ENCODE results near the gene GLIS1.
"Not testable (repeated sequence)": the region's sequence is repeated elsewhere in the genome, so short reads cannot be mapped to it uniquely, and the experiment has no call there.

The GLIS1 gene

DNA sequence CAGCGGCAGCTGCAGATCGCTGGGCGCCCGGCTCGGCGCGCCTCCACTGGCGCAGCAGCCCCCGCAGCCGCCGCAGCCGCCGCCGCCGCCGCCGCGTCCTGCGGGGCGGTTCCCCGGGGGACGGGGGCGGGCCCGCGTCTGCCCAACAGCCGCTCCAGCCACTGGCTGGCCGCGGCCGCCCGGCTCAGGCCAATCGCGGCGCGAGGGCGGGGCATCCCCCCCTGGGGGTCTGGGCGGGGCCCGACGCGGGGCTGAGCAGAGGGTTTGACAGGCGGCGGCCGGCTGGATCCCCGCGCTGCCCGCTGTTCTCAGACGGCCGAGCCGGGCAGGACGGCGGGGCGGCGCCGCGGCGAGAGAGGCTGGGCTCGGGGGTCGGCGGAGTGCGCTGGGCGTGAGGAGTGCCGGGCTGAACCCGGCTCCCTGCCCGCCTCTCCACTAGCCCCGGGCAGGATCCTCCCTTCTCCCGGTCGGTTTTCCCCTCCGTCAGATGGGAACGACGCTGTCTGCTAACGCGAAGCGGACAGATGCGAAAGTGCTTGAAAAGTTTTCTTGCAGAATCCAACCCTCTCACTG, at the start of gene GLIS1:
Gene GLIS1 (minus strand): TSS at position 56 of the 573 bp plus-strand sequence. CDS start 1,100 bp downstream, outside the sequence.
- peak; percentile 66 for DNase-seq

DNA sequence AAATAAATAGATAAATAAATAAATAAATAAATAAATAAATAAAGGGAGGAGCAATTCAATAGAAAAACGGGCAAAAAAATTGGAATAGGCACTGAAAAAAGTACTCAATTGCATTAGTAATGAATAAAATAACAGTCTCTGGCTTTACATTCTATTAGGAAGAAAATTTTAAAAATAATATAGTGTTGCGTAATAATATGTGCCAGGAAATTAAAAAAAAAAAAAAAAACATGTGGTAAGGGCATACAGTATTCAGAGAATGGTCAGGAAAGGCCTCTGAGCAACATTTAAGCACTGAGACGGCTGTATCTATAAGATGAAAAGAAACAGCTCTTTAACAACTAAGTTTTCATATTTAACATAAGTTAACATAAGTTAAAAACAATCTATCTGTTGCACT, 48.7 kb upstream of the GLIS1 start:
- DNase-seq, result no peak

DNA sequence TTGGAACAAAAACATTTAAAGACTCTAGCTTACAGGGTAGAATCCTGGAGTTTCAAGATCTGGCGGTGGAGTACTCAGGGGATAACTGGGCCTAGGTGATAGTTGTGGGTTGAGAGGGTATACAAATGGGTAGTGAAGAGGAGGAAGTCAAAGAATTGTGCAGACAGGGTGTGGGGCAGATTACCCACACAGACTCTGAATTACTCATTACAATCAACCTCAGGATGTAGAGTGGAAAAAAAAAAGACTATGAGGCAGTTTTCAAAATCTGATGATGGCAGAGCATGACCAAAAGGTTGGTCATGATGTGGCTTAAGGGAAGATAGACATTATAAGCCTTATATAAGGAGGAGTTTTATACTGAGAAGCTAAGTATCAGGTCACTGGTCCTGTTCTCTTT, 44.1 kb upstream of the GLIS1 start:
- no peak for DNase-seq

DNA sequence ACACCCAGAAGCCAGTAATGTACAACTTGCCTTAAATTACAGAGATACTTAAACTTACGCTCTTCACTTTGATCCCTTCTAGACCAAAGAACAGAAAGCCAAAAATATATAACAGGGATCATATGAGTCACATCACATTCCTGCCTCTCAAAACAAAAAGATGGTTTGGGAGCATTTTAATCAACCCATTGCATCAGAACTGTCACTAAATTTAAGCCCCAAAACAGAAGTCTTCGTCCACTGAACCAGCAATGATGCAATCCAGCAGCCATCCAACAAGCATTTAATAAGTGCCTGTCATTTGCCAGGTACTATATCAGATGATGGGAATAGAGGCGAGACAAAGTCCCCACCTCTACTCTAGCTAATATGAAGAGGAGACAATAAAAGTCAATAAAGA, 42.7 kb upstream of the GLIS1 start:
- no peak for DNase-seq

DNA sequence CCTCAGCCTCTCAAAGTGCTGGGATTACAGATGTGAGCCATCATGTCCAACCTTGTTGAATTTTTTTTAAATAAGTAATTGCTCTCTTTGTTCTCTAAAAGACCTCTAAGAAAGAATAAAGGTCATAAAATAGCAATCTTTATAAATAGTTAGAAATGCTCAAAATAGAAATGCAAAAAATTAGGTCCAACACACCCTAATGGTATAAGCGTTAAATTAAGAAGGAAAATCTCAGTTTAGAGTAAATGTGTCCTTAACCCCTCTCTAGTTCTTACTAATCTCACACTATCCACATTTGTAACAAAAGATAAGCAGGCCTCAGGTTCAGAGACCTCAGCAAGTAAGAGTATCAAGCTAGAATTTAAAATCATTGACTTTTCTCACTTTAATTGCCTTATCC, 38.3 kb upstream of the GLIS1 start:
- DNase-seq, result no peak

DNA sequence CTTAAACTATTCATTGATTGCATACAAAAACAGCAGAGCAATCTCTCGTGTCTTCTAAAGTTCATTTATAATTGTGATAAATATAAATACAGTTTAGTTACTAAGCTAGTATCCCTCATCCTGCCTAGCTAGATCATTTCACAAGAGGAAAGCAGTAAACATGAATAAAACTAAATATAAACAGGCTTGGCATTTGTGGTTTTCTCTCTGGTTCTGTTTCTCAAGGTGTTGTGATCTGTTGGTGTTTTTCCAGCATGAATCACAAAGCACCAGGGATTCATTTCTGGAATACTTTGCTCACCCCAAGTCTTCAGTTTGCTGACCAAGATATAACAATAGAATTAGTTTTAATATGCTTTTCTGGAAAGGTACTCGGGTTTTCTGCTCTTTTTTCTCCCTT, 32.7 kb upstream of the GLIS1 start:
- no peak for DNase-seq

DNA sequence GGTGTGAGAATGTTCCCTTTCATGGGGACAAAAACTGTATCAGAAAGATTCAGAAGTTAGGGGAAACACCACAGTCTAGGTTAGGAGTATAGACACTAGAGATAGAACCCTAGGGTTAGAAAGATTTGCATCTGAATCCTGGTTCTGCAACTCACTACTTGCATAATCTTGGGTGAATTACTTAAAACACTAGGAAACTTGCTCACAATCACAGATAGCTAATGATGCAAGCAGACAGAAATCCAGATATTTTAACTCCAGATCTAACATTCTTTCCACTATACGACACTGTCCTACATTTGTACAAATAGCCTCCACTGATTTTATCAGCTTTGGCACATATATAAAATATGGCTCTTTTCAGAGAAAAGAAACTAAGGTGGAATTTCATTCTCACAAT, 30.8 kb upstream of the GLIS1 start:
- DNase-seq, result no peak

DNA sequence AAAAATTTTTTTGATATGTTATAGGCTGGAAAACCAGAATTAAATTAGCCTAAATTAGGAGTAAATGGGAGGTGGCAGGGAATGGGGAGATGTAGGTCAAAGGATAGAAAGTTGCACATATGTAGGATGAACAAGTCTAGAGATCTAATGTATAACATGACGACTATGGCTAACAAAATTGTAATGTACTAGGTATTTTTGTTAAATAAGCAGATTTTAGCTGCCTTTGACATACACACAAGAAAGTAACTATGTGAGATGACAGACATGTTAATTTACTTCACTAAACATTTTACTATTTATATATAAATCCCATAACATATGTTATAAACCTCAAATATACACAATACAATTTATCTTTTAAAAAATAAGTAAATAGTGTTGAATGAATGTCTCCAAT, 30.2 kb upstream of the GLIS1 start:
- no peak for DNase-seq

DNA sequence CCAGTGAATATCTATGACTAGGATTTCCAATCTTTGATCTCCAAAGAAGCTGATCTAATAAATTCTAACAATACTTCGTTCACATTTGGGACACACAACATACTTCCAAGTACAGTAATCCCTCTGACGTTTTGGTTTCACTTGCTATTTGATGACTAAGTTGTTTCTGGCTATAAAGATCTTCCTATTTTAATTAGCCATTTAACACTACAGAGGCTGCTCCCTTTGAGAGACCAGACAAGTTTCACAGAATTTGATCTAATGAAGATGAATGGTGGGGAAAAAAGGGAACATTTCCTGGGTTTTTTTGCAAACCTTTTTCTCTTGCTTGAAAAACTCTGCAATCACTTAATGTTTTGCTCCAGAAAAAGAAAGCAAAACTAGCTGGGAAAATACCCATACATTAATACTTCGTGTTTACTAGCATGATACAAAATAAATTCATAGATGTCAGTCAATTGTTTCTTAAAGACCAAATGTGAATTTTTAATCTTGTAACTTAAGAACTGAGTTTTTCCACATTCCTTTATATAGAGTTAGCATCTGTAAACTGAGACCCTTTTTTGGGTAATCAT, 28.0 kb upstream of the GLIS1 start:
- no peak for DNase-seq

DNA sequence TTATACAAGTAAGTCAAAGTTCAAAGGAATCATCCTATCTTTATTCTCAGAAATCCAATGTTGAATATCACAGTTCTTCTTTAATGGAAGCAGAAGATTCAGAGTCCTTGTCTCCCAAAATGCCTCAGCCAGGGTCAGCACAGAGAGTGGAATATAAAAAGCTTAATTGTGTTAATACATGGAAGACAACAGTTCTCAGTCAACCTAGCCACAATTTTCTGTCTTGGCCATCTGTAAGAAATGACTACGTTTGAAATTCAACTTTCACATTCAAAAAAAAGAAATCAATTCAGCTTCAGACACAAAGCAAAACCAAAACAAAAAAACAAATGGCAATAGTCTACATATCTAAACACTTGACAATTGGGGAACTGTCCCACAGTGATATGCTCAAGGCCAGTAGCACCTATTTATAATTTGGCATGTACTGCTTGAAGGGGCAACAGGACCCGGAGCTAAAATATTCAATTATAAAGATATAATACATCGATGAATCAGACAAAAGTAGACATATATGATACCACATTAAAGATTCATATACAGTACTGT, 27.3 kb upstream of the GLIS1 start:
- DNase-seq, result no peak

DNA sequence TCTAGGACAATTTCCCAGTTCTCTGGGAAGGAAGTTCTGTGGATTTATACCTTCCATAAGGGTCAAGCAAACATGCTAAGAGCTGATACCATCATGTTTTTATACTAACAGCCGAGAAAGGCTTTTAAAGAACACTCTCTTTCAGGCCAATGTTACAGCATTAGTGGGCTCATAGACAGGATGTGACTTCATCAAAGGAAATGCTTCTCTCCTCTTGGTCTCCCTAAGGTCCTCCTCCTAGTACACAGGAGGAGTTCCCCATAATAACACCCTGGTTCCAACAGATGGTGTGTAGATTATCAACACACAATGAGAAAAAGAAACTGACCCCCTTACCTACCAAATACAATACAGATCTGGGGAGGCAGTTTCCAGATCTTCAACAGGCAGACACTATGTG, 26.7 kb upstream of the GLIS1 start:
- no peak for DNase-seq

DNA sequence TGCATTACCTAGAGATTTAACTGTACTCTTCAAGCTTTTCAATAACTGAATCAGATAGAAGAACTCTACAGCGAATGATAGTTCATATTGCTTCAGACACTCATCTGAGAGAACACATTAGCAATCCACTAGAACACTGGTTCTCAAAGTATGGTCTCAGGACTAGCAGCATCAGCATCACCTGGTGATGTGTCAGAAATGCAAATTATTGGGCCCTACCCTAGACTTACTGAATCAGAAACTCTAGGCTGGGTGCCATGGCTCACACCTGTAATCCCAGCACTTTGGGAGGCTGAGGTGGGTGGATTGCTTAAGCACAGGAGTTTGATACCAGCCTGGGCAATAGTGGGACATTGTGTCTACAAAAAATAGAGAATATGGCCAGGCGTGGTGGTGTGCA, 24.9 kb upstream of the GLIS1 start:
- DNase-seq, result no peak

DNA sequence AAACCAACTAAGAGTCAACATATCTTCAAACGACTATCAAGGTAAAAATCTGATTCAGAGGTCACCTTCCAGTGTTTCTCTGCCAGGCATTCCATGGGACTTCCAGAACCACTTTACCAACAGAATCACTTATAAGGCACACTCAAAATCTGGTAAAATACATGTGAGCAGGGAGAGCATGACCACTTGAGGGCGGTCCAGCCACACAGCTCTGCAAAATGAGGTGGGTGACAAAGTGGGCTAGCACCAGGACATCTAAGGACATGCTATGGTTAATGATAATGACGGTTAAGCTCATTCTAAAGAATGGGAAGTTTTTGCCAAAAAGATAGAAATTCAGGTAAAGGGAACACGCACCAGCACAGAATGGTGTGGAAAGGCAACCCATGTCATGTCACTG, 24.5 kb upstream of the GLIS1 start:
- no peak for DNase-seq

DNA sequence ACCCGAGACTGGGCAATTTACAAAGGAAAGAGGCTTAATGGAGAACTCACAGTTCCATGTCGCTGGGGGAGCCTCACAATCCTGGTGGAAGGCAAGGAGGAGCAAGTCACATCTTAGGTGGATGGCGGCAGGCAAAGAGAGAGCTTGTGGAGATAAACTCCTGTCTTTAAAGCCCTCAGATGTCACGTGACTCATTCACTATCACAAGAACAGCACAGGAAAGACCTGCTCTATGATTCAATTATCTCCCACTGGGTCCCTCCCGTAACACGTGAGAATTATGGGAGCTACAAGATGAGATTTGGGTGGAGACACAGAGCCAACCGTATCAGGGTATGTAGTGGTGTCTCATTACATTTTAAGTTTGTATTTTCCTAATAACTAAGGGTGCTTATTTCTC, 21.5 kb upstream of the GLIS1 start:
- DNase-seq, result not testable (repeated sequence)

DNA sequence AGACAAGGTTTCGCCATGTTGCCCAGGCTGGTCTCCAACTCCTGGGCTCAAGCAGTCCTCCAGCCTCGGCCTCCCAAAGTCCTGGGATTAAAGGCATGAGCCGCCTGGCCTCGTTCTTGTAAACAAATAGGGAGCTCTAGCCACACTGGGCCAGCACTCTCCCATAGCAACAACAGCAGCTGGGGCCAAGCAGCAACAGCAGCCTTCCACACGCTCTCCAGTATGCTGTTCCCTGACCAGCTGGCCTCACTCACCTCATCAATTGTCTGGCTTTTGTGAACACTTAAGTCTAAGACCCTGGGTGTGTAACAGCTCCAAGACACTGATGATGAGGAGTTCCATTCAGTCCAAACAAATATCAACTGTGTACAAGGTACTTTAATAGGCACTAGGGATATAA, 16.9 kb upstream of the GLIS1 start:
- no peak for DNase-seq

DNA sequence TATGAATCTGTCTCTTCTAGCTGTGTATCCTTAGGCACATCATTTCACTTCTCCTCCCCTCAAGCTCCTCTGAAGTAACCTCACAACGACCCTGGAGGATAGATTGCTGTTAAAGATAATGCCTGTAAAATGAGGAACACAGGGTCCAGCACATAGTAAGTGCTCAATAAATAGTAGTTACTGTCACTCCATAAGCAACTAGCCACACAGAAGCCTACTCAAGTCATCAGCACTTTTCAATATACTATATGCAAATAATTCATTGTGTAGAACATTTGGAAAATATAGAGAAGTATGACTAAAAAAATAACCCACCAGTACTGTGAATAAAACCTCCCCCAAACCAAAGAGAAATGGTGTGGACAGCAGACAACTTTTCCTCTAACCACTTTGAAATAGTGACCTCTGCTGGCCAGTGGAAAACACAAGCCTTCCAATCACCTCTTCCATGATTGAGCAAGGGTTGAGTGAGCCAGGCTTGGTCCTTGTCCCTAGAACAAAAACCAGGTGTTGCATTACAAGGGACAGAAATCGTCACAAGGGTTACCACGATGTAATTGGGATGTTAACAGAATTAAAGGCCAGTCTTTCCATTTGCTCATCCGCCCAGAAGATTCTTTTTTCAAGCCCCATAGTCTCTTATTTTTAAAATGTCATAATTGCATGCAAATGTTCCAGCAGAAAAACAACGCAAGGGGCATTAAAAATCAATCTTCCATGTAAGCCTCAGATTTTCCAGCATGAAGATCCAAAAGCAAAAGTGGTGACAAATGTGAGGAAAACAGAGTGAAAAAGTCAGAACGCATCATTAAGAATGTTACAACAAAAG, 15.7 kb upstream of the GLIS1 start:
- DNase-seq, result peak; percentile 8

DNA sequence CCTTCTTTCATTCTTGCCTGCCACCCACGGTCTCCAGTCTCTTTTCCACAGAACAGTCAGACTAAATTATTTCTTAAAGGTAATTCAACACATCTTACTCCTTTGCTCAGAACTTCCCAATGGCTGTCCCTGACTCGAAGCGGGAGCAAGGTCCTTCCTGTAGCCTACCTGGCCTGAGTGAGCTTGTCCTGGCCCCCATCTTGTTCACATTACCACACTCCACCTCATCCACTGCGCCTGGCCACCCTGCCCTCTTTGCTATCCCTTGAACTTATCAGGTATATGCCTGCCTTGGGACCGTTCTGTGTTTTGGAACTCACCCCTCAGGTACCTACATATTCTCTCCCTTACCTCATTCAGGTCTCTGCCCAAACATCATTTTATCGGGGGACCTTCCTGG, 13.3 kb upstream of the GLIS1 start:
- DNase-seq, result no peak

DNA sequence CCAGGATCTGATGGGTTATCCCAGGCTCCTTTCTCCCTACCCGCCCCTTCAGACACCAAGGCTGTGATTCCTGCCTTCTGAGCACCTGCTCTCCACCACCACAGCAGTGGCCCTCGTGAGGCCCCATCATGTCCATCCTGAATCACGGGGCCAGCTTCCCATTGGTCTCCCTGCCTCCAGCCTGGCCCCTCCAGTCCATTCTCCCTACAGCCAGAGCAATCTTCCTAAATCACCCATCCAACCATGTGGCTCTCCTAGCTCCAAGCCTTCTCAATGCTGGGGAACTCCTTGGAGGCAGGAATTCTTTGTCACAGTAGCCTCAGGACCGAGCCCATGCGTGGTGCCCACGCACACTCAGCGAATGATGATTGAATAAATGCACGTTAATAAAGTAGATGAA, 8.9 kb upstream of the GLIS1 start:
- DNase-seq, result no peak

DNA sequence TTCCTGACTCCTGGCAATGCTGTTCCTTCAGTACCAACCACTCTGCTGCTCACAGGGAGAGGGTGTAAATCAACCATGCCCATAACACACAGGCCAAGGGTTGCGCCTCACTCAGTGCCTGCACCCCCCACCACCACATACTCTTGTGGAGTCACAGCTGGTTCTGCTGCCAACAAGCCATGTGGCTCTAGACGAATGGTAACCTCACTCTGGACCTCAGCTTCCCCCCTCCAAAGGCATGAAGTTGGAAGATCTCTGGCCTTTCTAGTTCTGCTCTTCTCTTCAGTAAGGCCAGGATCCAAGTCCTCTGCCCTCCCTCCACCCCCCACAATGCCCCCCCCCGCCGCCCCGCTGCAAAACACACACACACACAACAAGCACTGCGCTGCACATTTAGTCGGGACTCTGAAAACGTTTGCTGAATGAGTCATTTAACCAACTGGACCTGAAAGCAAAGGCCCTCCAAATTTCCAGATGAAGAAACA, 1.7 kb upstream of the GLIS1 start:
- no peak for DNase-seq

DNA sequence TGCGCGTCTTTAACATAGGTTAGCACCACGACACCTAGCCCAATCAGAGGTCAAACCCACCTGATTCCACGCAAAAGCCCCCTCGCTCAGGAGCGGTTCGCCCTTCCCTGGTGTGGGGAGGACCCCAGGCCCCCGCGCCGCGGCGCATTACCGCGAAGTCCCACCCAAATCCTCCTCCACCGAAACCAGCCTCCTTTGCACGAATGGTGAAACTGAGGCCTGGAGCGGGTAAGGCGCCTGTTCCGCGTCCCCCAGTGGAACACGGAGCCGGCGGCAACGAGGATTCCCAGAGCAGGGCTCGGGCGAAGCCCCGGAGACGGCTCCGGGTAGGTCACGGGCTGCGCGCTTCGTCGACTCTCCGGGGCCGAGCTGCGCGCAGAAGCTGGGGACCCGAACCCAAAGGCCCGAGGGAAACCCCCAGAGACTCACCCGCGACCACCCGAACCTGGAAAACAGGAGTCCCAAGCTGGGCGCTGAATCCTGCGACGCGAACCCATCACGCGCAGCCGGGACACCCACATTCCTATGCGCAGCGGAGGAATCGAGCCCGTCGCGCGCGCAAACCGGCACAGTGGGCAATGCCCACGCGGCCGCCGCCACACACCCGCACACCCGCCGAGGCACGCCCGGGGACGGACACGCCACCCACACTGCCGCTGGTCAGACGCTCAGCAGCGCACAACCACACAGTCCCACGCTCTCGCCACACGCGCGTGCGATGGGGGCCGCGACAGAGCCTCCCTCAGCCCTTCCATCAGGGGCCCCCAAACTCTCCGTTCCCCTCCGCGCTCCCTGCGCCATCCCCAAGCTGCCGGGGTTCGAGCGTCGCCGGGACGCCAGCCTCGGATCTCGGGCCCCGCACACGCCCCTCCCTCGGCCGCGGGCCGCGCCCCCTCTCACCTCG, 507 bp downstream of the GLIS1 start:
- no peak for DNase-seq

DNA sequence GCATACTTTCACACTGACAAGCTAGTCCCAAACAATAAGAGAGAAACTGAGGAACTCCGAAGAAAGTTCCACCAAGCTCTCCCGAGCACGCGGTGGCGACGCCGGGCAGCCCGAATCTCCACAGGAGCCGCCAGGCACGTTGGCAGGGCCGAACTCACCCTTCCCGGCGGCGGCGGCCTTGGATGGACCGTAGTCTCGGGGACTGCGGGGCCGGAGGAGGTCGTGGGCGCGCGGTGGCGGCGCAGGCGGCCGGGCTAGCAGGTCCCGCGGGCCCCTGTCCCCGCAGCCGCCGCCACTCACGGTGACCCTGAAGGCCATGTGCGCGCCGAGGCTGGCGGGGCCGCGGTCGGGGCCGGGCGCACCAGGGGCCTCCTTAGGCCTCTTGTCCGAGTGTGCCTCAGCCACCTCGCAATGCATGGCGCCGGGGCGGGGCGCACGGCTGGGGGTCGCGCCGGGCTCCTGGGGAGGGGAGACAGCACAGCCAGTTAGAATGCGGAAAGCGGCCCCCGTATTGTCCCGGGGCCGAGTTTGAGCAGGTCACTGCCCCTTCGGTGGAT, 1.2 kb downstream of the GLIS1 start:
- DNase-seq, result no peak

DNA sequence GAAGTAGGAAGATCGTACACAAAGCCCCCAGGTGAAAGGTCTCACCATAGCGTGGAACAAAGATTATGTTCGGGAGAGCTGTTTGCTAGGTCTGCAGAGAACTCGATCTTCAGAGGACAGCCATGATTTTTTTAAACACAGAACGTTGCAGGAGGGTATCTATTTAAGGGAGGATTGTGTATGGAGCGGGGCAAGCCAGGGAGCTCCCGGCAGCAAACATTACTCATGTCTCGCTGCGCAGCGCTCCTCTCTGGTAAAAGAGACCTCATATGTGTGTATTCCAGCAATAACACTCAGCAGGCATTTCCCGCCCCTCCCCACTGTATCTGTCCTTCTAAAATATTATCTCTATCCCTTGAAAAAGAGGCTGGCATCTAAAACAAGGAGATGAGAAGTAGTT, 2.7 kb downstream of the GLIS1 start:
- DNase-seq, result no peak

DNA sequence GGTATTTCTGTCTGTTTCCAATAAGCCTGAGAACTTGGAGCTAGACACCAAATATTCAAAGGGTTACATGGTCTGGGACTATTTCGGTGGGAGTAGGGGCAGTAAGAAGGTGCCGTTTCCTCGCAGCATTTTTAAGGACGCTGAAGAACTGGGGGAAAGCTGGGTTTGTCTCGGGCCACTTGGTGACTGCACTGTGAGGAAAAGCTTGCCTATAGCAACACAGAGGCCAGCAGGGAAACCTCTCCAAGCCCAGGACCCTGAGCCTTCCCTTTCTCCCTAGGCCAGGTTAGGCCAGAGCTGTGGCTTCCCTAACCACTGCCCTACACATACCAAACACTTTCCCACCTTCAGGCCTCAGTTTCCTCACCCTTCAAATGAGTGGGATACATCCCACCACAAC, 3.3 kb downstream of the GLIS1 start:
- no peak for DNase-seq

Data from NCI-H510A (cell line).